ENCODE data around the gene GID4.

Gene GID4

GRCh38 chr17:18037486-18037885 is 1.7 kb upstream of the GID4 start:
- Histone ChIP-seq H3K4me3 (ENCODE audit: low read length, poor library complexity, severe bottlenecking) (peak overlapping the region; percentile 97), H2AFZ (ENCODE audit: low read length) (no peak overlapping the region), H3K4me1 (ENCODE audit: insufficient read depth, low read length, poor library complexity, severe bottlenecking) (peaks cover 35% of the 10 kb centered on the region), H3K36me3 (ENCODE audit: insufficient read depth, low read length) (no peaks in the 10 kb centered on the region), H3K9me2 (replicated peaks; ENCODE audit: low read depth, low read length) (no peaks in the 10 kb centered on the region), H3K9ac (ENCODE audit: low read depth, low read length, poor library complexity, severe bottlenecking) (peak overlapping the region; percentile 85), H3K27me3 (ENCODE audit: insufficient read depth, low read length, poor library complexity, severe bottlenecking) (no peaks in the 10 kb centered on the region), H4K20me1 (ENCODE audit: insufficient read depth, low read length, poor library complexity, severe bottlenecking) (peaks cover 18% of the 10 kb centered on the region), H3K9me3 (ENCODE audit: insufficient read depth, low read depth, low read length) (no peaks in the 10 kb centered on the region), H3F3A (ENCODE audit: low read depth) (no peaks in the 10 kb centered on the region), H3K4me2 (ENCODE audit: low read depth, low read length, poor library complexity, severe bottlenecking) (peak overlapping the region; percentile 82), H3K79me2 (ENCODE audit: insufficient read depth, low read length) (peaks cover 73% of the 10 kb centered on the region)
- TF ChIP-seq EZH2phosphoT487 (IDR thresholded peaks at IDR 0.05; ENCODE audit: borderline replicate concordance) = no peak
- no peak for TF ChIP-seq CTCF (conservative IDR thresholded peaks at IDR 0.05; ENCODE audit: low read length)

GRCh38 chr17:18038149-18038850 is 908 bp upstream of the GID4 start:
- H3K4me2 ChIP-seq (ENCODE audit: low read depth, low read length, poor library complexity, severe bottlenecking) = peak overlapping the region; percentile 82
- H3K79me2 ChIP-seq (ENCODE audit: insufficient read depth, low read length) = peaks cover 70% of the 10 kb centered on the region
- TF ChIP-seq CTCF (conservative IDR thresholded peaks at IDR 0.05; ENCODE audit: low read length) (no peak), EZH2phosphoT487 (IDR thresholded peaks at IDR 0.05; ENCODE audit: borderline replicate concordance) (no peak)
- peak overlapping the region; percentile 97 for H3K4me3 ChIP-seq (ENCODE audit: low read length, poor library complexity, severe bottlenecking)
- no peaks in the 10 kb centered on the region for H3K36me3 ChIP-seq (ENCODE audit: insufficient read depth, low read length)
- H3K27me3 ChIP-seq (ENCODE audit: insufficient read depth, low read length, poor library complexity, severe bottlenecking) = no peaks in the 10 kb centered on the region
- H3K9ac ChIP-seq (ENCODE audit: low read depth, low read length, poor library complexity, severe bottlenecking) = peak overlapping the region; percentile 85
- H3K4me1 ChIP-seq (ENCODE audit: insufficient read depth, low read length, poor library complexity, severe bottlenecking) = peaks cover 43% of the 10 kb centered on the region
- peaks cover 23% of the 10 kb centered on the region for H4K20me1 ChIP-seq (ENCODE audit: insufficient read depth, low read length, poor library complexity, severe bottlenecking)
- no peaks in the 10 kb centered on the region for H3K9me3 ChIP-seq (ENCODE audit: insufficient read depth, low read depth, low read length)
- H2AFZ ChIP-seq (ENCODE audit: low read length) = peak overlapping the region; percentile 97
- H3K9me2 ChIP-seq (replicated peaks; ENCODE audit: low read depth, low read length) = no peaks in the 10 kb centered on the region
- H3F3A ChIP-seq (ENCODE audit: low read depth) = no peaks in the 10 kb centered on the region

- peak overlapping the region; percentile 99 for H3K4me2 ChIP-seq (ENCODE audit: low read depth, low read length, poor library complexity, severe bottlenecking)
- peak overlapping the region; percentile 78 for H2AFZ ChIP-seq (ENCODE audit: low read length)
- peaks cover 45% of the 10 kb centered on the region for H3K4me1 ChIP-seq (ENCODE audit: insufficient read depth, low read length, poor library complexity, severe bottlenecking)
- H3K36me3 ChIP-seq (ENCODE audit: insufficient read depth, low read length) = no peaks in the 10 kb centered on the region
- no peak for TF ChIP-seq EZH2phosphoT487 (IDR thresholded peaks at IDR 0.05; ENCODE audit: borderline replicate concordance)
- TF ChIP-seq CTCF (conservative IDR thresholded peaks at IDR 0.05; ENCODE audit: low read length) = no peak
- H3F3A ChIP-seq (ENCODE audit: low read depth) = no peaks in the 10 kb centered on the region
- H3K9me3 ChIP-seq (ENCODE audit: insufficient read depth, low read depth, low read length) = no peaks in the 10 kb centered on the region
- H3K4me3 ChIP-seq (ENCODE audit: low read length, poor library complexity, severe bottlenecking) = peak overlapping the region; percentile 97
- H3K9ac ChIP-seq (ENCODE audit: low read depth, low read length, poor library complexity, severe bottlenecking) = peak overlapping the region; percentile 87
- H4K20me1 ChIP-seq (ENCODE audit: insufficient read depth, low read length, poor library complexity, severe bottlenecking) = peaks cover 28% of the 10 kb centered on the region
- H3K79me2 ChIP-seq (ENCODE audit: insufficient read depth, low read length) = peaks cover 61% of the 10 kb centered on the region
- H3K27me3 ChIP-seq (ENCODE audit: insufficient read depth, low read length, poor library complexity, severe bottlenecking) = no peaks in the 10 kb centered on the region
- no peaks in the 10 kb centered on the region for H3K9me2 ChIP-seq (replicated peaks; ENCODE audit: low read depth, low read length)
Measured at GRCh38 chr17:18039535-18040260, 490 bp downstream of the GID4 start.

Data from Loucy (cell line).